Caki2 (cell line): Measurements from ENCODE around the gene DGKD. TPM values are rescaled to one million over a fixed set of nuclear protein-coding genes. Genes with fewer than 3 reads are reported as not detected.
A peak's percentile ranks its signal among the peaks of the same experiment; 100 is the strongest.
"Not testable (repeated sequence)": the region's sequence is repeated elsewhere in the genome, so short reads cannot be mapped to it uniquely, and the experiment has no call there.

Experiments used
- DNase-seq: peaks from one replicate; pipeline ENCODE4 v3.0.0-alpha.2; 2015; ENCODE audit warnings: low read depth
- in situ Hi-C: cut with HindIII; loops from 2 replicates; pipeline ENCODE4 v1.10.0; 2016; ENCODE audit warnings: low sequenced_read_pairs, low pct_unique_long_range_greater_than_20kb, mixed read lengths
- total RNA-seq: library from RNA; depleted of rRNA; stranded (reverse); fragments of >200 nt; shearing (Covaris generic); gene quantifications from 2 replicates; pipeline ENCODE4 v1.2.3, GENCODE V29; 2014; ENCODE audit warnings: low replicate concordance

DGKD gene
- total RNA-seq, 1 experiment from 2014 or later: 7.8 TPM

DNA sequence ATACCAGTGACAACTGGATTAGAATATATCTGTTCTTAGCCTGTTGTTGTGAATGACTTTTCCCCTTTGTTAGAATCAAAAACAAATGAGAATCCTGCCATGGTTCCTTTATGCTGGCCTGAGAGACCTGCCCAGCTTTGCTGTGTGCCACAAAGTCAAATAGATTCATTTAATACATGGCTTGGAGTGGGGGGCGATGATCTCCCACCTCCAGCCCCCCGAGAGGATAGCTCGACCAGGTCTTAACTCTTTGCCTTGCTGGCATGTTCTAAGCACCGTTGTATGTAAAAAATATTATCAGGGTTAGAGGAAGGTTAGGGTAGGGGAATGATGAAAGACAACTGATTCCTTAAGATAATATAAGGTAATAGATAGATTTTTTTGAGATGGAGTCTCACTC is 22.2 kb upstream of the DGKD start:
- in situ Hi-C loops: no loop called here

DNA sequence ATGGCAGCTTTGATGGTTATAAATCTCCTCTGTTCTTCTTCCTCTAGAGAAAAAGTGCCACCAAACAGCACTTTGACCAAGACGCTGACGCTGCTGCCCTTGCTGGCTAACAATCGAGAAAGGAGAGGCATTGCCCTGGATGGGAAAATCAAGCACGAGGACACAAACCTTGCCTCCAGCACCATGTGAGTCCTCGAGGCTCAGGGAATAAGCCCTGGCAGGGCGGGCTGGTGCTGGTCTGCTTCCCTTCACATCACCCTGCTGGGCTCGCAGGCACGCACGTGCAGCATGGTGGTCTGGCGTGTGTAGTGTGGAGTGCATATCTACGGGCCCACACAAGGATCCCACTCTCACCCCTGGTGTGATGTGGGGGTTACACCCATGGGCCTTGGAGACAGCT is 19.4 kb upstream of the DGKD start:
- DNase-seq: no peak
- in situ Hi-C loops: no loop called here

More for the DNA sequence above, 22.2 kb upstream of the DGKD start:
- no peak for DNase-seq

DNA sequence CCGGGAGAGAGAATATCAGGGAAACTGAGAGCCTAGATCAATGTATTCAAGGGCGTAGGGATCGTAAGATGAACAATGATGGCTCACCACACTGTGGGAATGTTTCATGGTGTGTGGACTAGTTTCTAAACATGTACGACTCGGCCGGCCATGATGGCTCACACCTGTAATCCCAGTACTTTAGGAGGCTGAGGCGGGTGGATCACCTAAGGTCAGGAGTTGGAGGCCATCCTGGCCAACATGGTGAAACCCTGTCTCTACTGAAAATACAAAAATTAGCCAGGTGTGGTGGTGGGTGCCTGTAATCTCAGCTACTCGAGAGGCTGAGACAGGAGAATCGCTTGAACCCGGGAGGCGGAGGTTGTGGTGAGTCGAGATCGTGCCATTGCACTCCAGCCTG is 18.2 kb upstream of the DGKD start:
- in situ Hi-C loops, DNase-seq: not testable (repeated sequence)

DNA sequence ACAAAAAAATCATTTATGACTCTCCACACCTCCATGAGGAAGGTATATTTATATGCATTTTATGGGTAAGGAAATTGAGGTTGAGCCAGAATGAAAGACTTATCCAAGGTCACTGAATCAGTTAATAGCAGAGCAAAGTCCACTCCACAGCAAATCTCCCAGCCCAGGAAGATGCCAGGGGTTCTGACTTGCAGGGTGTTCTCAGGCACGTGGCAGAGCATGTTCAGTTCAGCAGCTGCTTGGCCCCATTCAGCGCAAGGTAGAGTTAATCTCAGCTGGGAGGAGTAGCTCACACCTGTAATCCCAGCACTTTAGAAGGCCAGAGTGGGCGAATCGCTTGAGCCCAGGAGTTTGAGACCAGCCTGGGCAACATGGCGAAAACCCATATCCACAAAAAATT is 17.8 kb upstream of the DGKD start:
- in situ Hi-C loops: no loop called here
- no peak for DNase-seq

DNA sequence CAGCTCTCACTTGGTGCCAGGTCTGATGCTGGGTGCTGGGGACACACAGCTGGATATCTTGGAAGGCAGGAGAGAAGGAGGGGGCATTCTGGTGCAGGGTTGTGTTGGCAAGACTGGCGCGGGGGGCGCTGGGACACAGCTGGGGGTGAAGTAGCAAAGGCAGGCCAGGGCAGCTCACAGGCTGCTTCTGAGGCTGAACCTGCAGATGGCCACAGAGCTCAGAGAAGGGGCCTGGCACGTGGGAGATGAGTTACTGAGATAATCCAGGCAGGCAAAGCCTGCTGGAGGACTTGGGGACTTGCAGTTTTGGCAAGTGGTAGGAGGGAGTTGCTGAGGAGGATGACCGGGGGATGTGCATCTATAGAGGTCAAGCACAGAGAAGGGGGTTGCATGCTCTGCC is 16.2 kb upstream of the DGKD start:
- in situ Hi-C loops: no loop called here

DNA sequence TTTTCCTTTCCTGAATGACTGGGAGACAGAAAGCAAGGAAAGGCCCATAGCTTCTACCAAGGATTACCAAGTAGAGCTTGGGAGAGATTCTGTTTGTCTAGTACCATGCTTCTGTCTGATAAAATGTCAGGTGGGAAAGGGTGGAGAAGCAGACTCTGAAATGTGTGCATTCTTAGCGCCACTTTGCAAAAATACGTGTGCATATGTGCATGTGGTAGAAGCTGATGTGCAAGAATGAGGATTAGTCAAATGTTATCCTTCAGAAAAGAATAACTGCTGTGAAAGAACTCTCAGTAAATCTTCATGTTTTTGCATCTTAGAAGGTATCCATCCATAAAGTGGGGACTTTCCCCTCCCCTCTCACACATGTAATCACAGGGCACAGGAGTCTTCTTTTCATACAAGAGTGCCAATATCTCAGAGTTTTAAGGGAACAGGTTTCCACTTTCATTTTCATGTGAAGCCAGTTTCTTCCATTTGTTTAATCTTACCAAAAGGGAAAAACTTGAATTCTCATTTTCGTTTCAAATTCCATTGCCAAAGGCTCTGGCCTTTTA is 15.4 kb upstream of the DGKD start:
- in situ Hi-C loops: no loop called here
- DNase-seq: no peak

More for the DNA sequence above, 16.2 kb upstream of the DGKD start:
- no peak for DNase-seq

DNA sequence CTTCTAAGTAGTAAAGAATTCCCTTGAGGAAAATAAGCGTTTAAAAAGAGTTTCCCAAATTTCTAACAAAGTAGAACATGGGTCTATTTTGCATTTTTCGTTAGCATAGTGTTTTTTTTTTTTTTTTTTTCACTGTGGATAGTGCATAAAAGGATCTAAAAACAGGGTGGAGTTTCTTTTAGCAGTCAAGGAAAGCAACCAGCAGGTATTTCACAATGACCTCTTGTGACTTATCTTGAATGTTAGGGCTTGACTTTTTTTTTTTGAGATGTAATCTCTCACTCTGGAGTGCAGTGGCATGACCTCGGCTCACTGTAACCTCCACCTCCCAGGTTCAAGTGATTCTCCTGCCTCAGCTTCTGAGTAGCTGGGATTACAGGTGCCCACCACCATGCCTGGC is 14.9 kb upstream of the DGKD start:
- DNase-seq: no peak
- in situ Hi-C loops: no loop called here

DNA sequence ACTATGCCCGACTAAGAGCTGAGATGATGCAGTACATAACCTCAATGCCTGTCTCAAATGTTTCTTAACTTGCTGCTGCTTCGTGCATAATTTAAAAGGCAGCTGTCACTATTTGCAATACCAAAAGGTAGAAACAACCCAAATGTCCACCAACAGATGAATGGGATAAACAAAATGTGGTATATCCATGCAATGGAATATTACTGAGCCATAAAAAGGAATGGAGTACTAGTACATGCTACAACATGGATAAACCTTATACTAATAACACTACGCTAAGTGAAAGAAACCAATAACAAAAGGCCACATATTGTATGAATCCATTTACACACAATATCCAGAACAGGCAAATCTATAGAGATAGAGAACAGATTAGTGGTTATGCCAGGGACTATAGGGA is 13.0 kb upstream of the DGKD start:
- DNase-seq: no peak
- in situ Hi-C loops: no loop called here

DNA sequence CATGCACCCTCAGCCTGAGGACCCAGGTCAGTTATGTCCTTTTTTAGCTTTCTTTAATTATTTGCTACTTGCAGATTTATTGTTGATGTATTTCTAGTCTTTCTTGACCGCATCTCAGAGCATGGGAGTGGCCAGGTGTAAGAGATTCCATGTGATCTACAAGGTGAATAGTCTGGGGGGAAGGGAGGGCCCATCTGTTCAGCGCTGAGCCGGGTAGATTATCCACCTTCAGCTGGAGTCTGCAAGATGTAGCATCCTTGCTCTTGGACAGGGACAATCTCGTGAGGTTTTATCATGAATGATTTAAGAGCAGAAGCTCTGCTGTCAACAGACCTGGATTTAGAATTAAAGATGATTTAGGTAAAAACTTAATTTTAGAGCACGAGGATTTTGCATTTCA is 12.0 kb upstream of the DGKD start:
- in situ Hi-C loops: no loop called here
- no peak for DNase-seq

DNA sequence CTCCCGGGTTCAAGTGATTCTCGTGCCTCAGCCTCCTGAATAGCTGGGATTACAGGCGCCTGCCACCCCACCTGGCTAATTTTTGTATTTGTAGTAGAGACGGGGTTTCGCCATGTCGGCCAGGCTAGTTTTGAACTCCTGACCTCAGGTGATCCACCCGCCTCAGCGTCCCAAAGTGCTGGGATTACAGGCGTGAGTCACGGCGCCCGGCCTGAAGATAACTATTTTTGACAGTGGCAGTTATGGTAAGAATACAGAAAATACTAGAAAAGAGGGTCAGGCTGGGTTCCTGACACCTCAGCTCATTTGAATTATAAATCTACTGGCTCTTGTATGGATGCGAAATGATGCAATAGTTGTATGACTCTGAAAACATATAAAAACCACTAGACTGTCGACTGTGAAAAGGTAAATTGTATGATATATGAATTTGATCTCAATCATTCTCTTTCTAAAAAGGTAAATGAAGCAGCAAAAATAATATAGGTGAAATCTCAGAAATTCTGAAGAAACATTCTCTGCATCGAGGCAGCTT is 11.1 kb upstream of the DGKD start:
- no peak for DNase-seq
- in situ Hi-C loops: no loop called here

DNA sequence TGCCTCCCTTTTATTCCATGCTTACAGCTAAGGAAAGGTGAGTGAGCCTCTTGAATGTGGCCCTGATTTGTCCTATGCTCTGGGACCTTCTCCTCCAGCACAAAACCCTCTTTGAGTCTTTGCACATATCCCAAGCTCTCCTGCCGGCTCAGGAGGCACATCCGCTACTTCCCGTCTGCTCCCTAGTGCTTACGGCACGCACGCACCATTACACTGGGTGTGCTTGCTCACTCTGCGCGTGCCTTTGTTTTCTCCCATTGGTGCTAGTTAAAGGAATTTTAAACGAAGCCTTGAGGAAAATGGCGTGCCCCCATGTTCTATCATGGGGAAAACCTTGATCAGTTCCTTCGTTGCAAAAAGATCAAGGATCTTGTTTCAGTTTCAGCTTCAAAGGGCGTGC is 7.9 kb upstream of the DGKD start:
- in situ Hi-C loops: no loop called here
- DNase-seq: no peak

DNA sequence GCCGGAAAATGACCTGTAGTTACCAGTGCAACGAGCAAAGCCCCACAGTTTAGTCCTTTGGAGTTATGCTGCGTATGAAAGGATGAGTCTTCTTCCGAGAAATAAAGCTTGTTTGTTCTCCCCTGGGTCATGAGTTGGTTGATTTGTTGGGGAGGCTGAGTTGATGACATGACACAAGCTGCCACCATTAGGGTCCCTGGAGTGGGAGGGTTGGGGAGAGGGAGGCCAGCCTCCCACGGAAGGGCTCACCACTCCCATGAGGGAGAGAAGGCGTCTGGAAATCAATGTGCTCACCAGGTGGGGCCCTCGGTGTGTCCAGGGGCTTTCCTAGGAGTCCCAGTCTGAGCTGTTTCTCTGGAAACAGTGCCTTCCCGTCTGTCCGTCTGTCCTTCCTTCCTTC is 7.4 kb upstream of the DGKD start:
- in situ Hi-C loops: no loop called here
- DNase-seq: no peak

DNA sequence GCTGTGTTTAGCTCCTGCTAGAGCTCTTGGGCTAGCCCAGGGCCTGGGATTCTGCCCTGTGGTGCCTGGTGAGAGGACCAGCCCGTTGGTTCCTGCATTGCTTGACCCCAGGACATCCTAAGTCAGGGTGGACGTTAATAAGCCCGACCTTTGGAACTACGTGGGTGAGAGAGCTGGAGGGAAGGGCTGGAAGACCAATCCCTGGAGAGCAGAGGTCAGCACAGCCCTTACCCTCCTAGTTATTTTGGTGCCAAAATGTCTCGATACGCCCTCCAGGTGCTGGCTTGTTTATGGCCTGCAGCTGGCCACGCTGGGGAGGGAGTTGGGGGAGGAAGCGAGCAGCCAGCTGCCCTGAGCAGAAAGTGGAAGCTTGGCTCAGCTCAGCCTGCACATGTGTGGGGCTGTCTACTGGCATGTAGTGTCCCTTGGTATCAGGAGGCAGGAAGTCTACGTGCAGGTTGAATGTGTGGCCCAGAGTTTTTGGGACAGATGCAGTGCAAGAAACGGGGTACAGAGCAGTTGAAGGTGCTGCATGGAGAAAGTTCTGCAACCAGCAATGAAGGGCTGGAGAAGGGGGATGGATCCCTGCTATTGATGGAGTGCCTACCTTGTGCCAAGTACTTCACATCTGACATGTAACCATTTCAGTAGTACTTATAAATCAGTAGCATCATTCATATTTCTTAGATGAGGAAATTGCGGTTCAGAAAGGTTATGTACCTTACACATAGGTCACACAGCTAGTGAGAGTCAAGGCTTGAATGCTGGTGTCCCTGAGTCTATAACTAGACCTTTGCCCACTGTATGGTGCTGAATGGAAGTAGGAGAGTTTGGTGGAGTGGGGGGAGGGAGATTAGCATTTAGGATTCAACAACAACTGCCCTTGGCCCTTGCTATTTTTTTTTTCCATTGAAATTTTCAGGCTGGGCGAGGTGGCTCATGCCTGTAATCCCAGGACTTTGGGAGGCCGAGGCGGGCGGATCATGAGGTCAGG is 5.0 kb upstream of the DGKD start:
- in situ Hi-C loops: no loop called here
- no peak for DNase-seq

DNA sequence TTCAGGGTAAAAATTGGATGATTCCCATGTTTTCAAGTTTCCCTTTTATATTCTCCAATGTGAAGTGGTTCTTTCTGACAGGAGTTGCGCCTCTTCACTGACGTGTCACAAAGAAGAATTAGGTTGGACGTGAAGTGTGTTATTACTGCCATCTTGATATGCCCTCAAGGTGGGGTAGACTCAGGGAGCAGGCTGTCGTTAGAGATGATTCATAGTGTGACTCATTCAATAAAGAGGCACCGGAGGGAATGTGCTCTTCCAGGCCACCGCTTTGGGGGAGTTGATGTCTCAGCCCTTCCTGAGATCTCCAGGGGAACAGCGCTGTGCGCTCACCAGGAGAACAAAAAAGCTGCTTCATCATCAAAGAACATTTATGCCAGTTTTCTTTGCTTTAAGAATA is 3.6 kb upstream of the DGKD start:
- peak; percentile 87 for DNase-seq
- in situ Hi-C loops: no loop called here

DNA sequence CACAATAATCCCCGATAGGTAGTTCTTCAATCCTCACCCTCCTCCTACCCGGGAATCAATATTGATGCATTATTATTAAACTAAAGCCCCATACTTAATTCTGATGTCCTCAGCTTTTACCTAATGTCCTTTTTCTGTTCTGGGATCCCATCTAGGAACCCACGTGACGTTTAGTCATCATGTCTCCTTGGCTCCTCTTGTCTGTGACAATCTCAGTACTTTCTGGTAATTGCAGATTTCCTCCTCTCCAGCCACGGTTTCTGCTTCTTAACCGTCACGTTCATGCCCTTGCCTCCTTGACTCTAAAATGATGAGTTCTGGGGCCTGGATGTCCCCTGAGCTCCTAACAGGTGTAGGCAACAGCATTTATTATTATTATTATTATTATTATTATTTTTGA is 2.9 kb upstream of the DGKD start:
- DNase-seq: peak; percentile 49
- in situ Hi-C loops: no loop called here

DNA sequence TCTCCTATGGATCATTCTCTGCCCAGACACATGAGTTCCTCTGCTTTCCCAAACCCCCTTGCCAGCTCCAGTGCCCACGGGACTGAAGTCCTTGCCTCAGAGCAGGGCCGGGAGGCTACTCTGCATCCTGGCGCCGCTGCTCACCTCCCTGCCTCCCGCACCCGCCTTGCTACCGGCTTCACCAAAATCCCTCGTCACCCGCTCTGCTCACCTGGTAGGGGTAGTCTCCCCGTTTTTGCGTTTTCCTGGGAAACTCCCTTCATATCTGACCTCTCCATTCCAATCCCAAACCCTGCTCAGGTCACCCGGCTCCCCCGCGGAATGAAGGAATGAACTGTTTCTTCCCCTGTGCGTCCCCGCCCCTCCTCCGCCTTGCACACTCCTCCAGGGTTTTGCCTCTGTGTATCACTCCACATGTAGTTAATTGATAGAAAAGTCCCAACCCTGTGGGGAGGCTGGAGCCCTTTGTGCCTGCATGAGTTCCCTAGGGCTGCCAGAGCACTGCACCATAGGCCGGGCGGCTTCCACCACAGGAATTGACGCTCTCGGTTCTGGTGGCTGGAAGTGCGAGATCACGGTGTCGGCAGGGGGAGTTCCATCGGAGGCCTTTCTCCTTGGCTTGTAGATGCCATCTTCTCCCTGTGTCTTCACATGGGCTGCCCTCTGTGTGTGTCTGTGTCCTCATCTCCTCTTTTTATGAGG is 2.0 kb upstream of the DGKD start:
- in situ Hi-C loops: no loop called here
- DNase-seq: no peak

DNA sequence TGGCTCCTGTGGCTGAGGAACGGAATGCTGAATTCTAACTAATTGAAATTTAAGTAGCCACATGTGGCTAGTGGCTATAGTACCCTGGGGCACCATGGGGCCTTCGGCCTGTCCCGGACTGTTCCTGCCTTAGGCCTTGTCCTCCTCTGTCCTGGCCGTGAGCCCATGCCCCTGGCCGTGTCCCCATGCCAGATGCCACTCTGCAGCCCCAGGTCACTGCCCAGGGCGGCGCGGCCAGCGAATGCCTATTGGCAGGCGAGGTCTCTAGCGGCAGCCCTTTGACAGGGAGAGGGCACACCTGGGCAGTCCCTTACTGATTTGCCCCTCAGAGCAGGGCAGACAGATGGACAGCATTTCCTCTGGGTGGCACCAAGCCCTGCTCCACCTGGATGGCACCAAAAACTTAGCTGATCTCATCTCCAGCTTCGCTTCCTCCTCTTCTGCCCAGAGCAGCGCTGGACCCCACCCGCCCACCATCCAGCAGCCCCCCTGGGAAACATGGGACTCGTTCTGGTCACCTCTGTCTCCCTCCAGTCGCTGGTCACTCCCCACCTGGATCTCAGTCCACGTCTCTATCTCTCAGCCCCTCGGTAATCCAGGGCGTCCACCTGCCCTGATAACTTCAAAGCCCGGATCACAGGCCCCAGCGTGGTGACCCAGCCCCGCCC is 1.1 kb upstream of the DGKD start:
- in situ Hi-C loops: no loop called here
- DNase-seq: no peak

DNA sequence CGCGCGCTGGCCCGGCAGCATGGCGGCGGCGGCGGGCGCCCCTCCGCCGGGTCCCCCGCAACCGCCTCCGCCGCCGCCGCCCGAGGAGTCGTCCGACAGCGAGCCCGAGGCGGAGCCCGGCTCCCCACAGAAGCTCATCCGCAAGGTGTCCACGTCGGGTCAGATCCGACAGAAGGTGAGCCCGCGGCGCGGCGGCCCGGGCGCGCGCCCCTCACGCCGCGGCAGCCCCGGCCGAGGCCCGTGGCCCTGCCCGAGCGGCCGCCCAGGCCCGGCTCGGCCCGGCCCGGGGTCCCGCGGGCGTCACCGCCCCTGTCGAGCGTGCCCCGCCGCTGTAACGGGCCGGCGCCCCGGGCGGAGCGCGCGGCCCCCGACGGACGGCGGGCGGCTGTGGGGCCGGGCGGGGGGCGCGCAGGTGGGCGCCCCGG is 218 bp downstream of the DGKD start:
- in situ Hi-C loops: no loop called here
- no peak for DNase-seq
